HG02763 (cell line): ENCODE measurements around the gene CCT3.
"Not testable (repeated sequence)": the region's sequence is repeated elsewhere in the genome, so short reads cannot be mapped to it uniquely, and the experiment has no call there.

ENCODE experiments used
- ATAC-seq: cut with Tn5 transposase; IDR thresholded peaks from one replicate; pipeline ENCODE4 v1.9.1; 2021; ENCODE audit warnings: mild to moderate bottlenecking, moderate library complexity; ENCODE audit not compliant: unreplicated experiment

The CCT3 gene

GRCh38 chr1:156368889-156369684 lies 31.0 kb upstream of the CCT3 start, which contains the start of gene RHBG:
Gene RHBG (plus strand): TSS chr1:156369211. CDS start chr1:156369250, 39 bp downstream.
- no peak for ATAC-seq

- no peak for ATAC-seq
Measured at GRCh38 chr1:156368157-156368658, 30.1 kb upstream of the CCT3 start.

GRCh38 chr1:156367383-156368156 lies 29.5 kb upstream of the CCT3 start:
- no peak for ATAC-seq

GRCh38 chr1:156366378-156367166 lies 28.5 kb upstream of the CCT3 start:
- ATAC-seq: no peak

- ATAC-seq: no peak
Measured at GRCh38 chr1:156365754-156366153, 27.7 kb upstream of the CCT3 start.

- ATAC-seq: no peak
Measured at GRCh38 chr1:156360534-156360933, 22.4 kb upstream of the CCT3 start.

GRCh38 chr1:156359973-156360372 lies 21.9 kb upstream of the CCT3 start:
- ATAC-seq: no peak

GRCh38 chr1:156359249-156359648 lies 21.2 kb upstream of the CCT3 start:
- no peak for ATAC-seq

GRCh38 chr1:156358641-156359040 lies 20.5 kb upstream of the CCT3 start:
- ATAC-seq: no peak

GRCh38 chr1:156357977-156358376 lies 19.9 kb upstream of the CCT3 start:
- ATAC-seq: no peak

- ATAC-seq: peak; percentile 58
Measured at GRCh38 chr1:156356875-156357534, 18.9 kb upstream of the CCT3 start.

GRCh38 chr1:156356262-156356874 lies 18.3 kb upstream of the CCT3 start:
- ATAC-seq: no peak

GRCh38 chr1:156352481-156352880 lies 14.4 kb upstream of the CCT3 start:
- ATAC-seq: not testable (repeated sequence)

- ATAC-seq: no peak
Measured at GRCh38 chr1:156347331-156347730, 9.2 kb upstream of the CCT3 start.

GRCh38 chr1:156346636-156347035 lies 8.5 kb upstream of the CCT3 start:
- no peak for ATAC-seq

- not testable (repeated sequence) for ATAC-seq
Measured at GRCh38 chr1:156346035-156346434, 7.9 kb upstream of the CCT3 start.

- ATAC-seq: no peak
Measured at GRCh38 chr1:156344409-156344808, 6.3 kb upstream of the CCT3 start.

GRCh38 chr1:156342166-156342955 lies 4.3 kb upstream of the CCT3 start:
- no peak for ATAC-seq

- no peak for ATAC-seq
Measured at GRCh38 chr1:156337888-156338179, 258 bp downstream of the CCT3 start.
